HepG2 (cell line): ENCODE data around the gene PMVK. TPM values are rescaled to one million over a fixed set of nuclear protein-coding genes. Genes with fewer than 3 reads are reported as not detected.
A peak's percentile ranks its signal among the peaks of the same experiment; 100 is the strongest.

Source experiments
- DMAP1 ChIP-seq: IDR thresholded peaks from 2 replicates; pipeline ENCODE4 v1.6.1; 2016
- GABPB1 ChIP-seq: IDR thresholded peaks from 2 replicates; pipeline ENCODE4 v1.6.1; 2016; ENCODE audit warnings: mild to moderate bottlenecking, missing genetic modification reagents, moderate library complexity, missing compliant biosample characterization
- GTF2F1 ChIP-seq: fragments of 150-350 bp; IDR thresholded peaks from 2 replicates; pipeline ENCODE4 v1.6.1; 2014; ENCODE audit warnings: low read length
- NFYB ChIP-seq: sonication (generic); formaldehyde crosslinking; IDR thresholded peaks from 2 replicates; pipeline ENCODE4 v1.4.0; 2020; ENCODE audit warnings: missing genetic modification reagents
- REPIN1 ChIP-seq: sonication (generic); formaldehyde crosslinking; IDR thresholded peaks from 2 replicates; pipeline ENCODE4 v1.8.0; 2022; ENCODE audit warnings: missing genetic modification reagents, low read depth, mild to moderate bottlenecking, borderline replicate concordance
- SNAPC4 ChIP-seq: sonication (generic); formaldehyde crosslinking; IDR thresholded peaks from 2 replicates; pipeline ENCODE4 v1.4.0; 2020; ENCODE audit warnings: mild to moderate bottlenecking, missing genetic modification reagents
- TAF1 ChIP-seq: sonication (generic); formaldehyde crosslinking; IDR thresholded peaks from 2 replicates; pipeline ENCODE4 v1.4.0; 2020; ENCODE audit warnings: missing genetic modification reagents
- TERF1 ChIP-seq: sonication (generic); formaldehyde crosslinking; IDR thresholded peaks from 2 replicates; pipeline ENCODE4 v1.8.0; 2022; ENCODE audit warnings: mild to moderate bottlenecking, missing genetic modification reagents, moderate library complexity
- ZBTB34 ChIP-seq: sonication (generic); formaldehyde crosslinking; IDR thresholded peaks from 2 replicates; pipeline ENCODE4 v1.8.0; 2022; ENCODE audit warnings: mild to moderate bottlenecking, missing genetic modification reagents
- ZNF3 ChIP-seq: IDR thresholded peaks from 2 replicates; pipeline ENCODE4 v1.7.0; 2017; ENCODE audit warnings: inconsistent platforms
- ZNF556 ChIP-seq: sonication (generic); formaldehyde crosslinking; IDR thresholded peaks from 2 replicates; pipeline ENCODE4 v1.4.0; 2020; ENCODE audit warnings: mild to moderate bottlenecking, missing genetic modification reagents, borderline replicate concordance
- ZNF646 ChIP-seq: sonication (generic); formaldehyde crosslinking; IDR thresholded peaks from 2 replicates; pipeline ENCODE4 v1.9.0; 2021; ENCODE audit warnings: mild to moderate bottlenecking, missing genetic modification reagents
- ZNF761 ChIP-seq: sonication (generic); formaldehyde crosslinking; conservative IDR thresholded peaks from 2 replicates; pipeline ENCODE4 v1.4.0; 2020; ENCODE audit warnings: mild to moderate bottlenecking, missing genetic modification reagents
- ZNF891 ChIP-seq: sonication (generic); formaldehyde crosslinking; IDR thresholded peaks from 2 replicates; pipeline ENCODE4 v1.5.0; 2020; ENCODE audit warnings: mild to moderate bottlenecking, missing genetic modification reagents
- polyA plus RNA-seq, 8 experiments: library from polyadenylated mRNA; depleted of rRNA in 3 of 8; stranded (reverse) in 7 of 8; unstranded in 1 of 8; fragments of >200 nt; fragmentation: Illumina TruSeq in 4 of 8; extraction: Trizol in 4 of 8; gene quantifications; 2 replicates each; pipeline versions ENCODE4 v1.2.1 to v1.2.3, GENCODE V29; 2011 to 2016; ENCODE audit warnings: low read depth in 4 of 8, missing spikeins in 1 of 8, mixed read lengths in 1 of 8; ENCODE audit not compliant: insufficient read depth in 1 of 8
- total RNA-seq, 5 experiments: library from RNA; depleted of rRNA; stranded (reverse); fragments of >200 nt; fragmentation: Illumina TruSeq; extraction: Trizol; gene quantifications; 2 replicates each; pipeline ENCODE4 v1.2.3, GENCODE V29; 2016; ENCODE audit warnings: low read depth in 1 of 5

PMVK gene
- total and polyA plus RNA-seq, 2 of the 13 experiments (the other 11 are each of a cell fraction or from before 2014, with no cell fraction given): 3.9 to 12.6 TPM

- TF ChIP-seq ZNF646 (CRISPR knock-in tag): no peak
- TF ChIP-seq GTF2F1: no peak
- TF ChIP-seq REPIN1 (CRISPR knock-in tag): no peak
- TF ChIP-seq ZNF761 (CRISPR knock-in tag): no peak; the same call in 1 of the 2 replicates
- TF ChIP-seq TERF1 (CRISPR knock-in tag): no peak
- TF ChIP-seq ZNF3 (CRISPR knock-in tag): no peak
- no peak for TF ChIP-seq NFYB (CRISPR knock-in tag)
- TF ChIP-seq SNAPC4: 0 out of 2 replicates have a peak, but pooled peaks have one; percentile 24
- TF ChIP-seq DMAP1 (CRISPR knock-in tag): peak; percentile 44; the same call in 1 of the 2 replicates
- no peak for TF ChIP-seq ZNF891 (CRISPR knock-in tag)
- peak; percentile 49; the same call in 1 of the 2 replicates for TF ChIP-seq ZNF556 (CRISPR knock-in tag)
- TF ChIP-seq ZBTB34 (CRISPR knock-in tag): no peak
- TF ChIP-seq TAF1 (CRISPR knock-in tag): peak; percentile 59; the same call in 1 of the 2 replicates
- peak; percentile 50 for TF ChIP-seq GABPB1
Measured at GRCh38 chr1:154931940-154932487, 4.5 kb downstream of the PMVK start (continued).
